Measurements from ENCODE around the gene ESD. TPM values are rescaled to one million over a fixed set of nuclear protein-coding genes. Genes with fewer than 3 reads are reported as not detected.

The ESD gene, protein sequence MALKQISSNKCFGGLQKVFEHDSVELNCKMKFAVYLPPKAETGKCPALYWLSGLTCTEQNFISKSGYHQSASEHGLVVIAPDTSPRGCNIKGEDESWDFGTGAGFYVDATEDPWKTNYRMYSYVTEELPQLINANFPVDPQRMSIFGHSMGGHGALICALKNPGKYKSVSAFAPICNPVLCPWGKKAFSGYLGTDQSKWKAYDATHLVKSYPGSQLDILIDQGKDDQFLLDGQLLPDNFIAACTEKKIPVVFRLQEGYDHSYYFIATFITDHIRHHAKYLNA
- total RNA-seq = 100 to 1,000 TPM; 113 to 127 TPM
- 100 to 1,000 TPM; 167 to 223 TPM for polyA plus RNA-seq
- long read RNA-seq, donor 1, transcript ESD-202 (10 exons, 1,192 nt) = major isoform, 130 of 154 reads
- long read RNA-seq, donor 1, partial matches to known transcripts = 11 of 154 reads
- long read RNA-seq, donor 1, other reads (novel, unspliced or antisense) = 13 of 154 reads
- long read RNA-seq, donor 2, transcript ESD-202 (10 exons, 1,192 nt) = major isoform, 36 of 53 reads
- long read RNA-seq, donor 2, partial matches to known transcripts = 6 of 53 reads
- long read RNA-seq, donor 2, other reads (novel, unspliced or antisense) = 10 of 53 reads

DNA sequence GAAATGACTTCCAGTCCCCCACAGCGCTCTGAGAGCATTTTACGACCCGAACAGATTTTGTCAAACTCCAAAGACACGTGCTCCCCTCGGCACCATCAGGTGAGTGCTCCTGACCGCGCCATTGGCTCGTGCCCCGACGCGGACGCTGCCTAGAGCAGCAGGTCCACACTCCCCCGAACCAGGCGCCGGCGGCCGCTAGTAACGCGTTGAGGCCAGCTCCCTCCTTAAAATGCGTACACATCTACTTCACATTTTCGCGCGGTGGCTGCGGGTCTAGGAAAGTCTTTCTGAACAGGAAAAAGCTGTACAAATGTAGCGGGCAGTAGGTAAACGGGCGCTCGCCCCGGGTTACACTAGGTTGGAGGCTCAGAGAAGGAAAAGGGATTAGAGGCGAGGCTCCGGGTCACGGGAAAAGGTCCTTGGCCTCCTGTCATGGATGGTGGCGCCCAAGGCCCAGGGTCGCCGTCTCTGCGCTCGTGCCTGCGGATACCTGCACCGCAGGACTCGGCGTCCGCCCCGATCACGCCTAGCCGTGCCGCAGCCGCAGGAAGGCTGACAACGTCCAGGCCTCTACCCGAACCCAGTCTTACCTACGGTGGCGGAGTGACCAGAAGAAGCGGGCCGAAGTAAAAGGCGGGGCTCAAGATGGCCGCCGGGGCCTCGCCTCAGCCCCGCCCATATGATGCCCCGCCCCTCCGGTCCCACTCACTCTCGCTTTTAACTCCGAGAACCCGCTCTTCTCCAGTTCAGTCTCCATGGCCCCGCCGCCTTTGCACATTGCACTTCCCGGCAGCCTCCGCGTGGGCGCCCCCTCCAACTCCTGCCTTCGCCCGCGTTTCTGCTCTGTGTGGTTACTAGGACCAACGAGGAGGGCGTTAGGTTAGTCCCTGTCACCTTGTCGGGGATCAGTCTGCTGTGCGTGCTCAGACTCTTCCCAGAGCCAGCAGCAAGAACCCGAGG is at the start of gene ESD:
ESD (minus strand) TSS at position 647 of the 960 bp plus-strand sequence. CDS start 5,748 bp downstream, outside the sequence.
- H3K27me3 ChIP-seq (ENCODE audit: control insufficient read depth in 1 of 2, insufficient read depth in 2 of 2, low read length in 1 of 2) = no peaks in the 10 kb centered on the region
- DNase-seq (peak; percentile 97 to 99), ATAC-seq (ENCODE audit: low FRiP score) (peak; percentile 99)
- H3K4me1 ChIP-seq (ENCODE audit: control insufficient read depth in 1 of 2, insufficient read depth in 2 of 2, low read length in 2 of 2) = no peaks in the 10 kb centered on the region
- WGBS, 2 donors = 0 to 1% methylated on average over 73 to 77 of the region's 77 CpGs
- intact Hi-C loops (cut with DNase I) = loop anchor here in 1 of 2 donors (10.0 kb wide), 1 partner anchor 288 kb away; no protein-coding TSS in a partner anchor
- peak within 1 kb of the TSS; percentile 54 to 57 for H3K4me3 ChIP-seq (ENCODE audit: low read length in 2 of 2)
- H3K27ac ChIP-seq (ENCODE audit: low read depth in 1 of 2, low read length in 2 of 2) = peak within 1 kb of the TSS; percentile 46 to 96
- H3K9me3 ChIP-seq (ENCODE audit: control insufficient read depth, low read length) = no peaks in the 10 kb centered on the region
- H3K36me3 ChIP-seq (ENCODE audit: control insufficient read depth in 1 of 2, insufficient read depth in 2 of 2, low read length in 1 of 2) = no peaks in the 10 kb centered on the region

DNA sequence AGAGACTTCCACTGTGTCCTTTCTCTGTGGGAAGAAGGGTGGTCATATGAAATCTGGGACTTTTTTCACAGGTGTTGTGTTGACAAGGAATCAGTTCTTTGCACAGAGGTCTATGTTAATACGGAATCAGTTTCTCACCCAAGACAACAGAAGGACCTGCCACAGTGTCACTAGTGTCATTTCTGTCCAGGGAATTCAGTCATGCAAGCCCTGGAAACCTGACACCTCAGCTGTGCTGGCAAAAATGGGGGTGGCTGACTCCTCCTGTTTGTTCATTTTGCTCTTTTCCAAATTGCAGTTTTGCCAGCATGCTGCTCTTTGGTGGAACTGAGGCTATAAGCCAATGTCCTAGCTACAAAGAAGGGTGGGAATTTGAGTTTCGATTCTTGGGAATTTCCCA is 49.8 kb upstream of the ESD start:
- no peak for ATAC-seq (ENCODE audit: low FRiP score)
- no peak for DNase-seq
- WGBS, 2 donors = 78 to 79% methylated on average over 2 of the region's 2 CpGs
- Histone ChIP-seq H3K4me3 (ENCODE audit: low read length in 2 of 2) (no peak overlapping the region), H3K4me1 (ENCODE audit: control insufficient read depth in 1 of 2, insufficient read depth in 2 of 2, low read length in 2 of 2) (no peaks in the 10 kb centered on the region), H3K36me3 (ENCODE audit: control insufficient read depth in 1 of 2, insufficient read depth in 2 of 2, low read length in 1 of 2) (peaks cover 0 to 2% of the 10 kb centered on the region in 2 donors), H3K27ac (ENCODE audit: low read depth in 1 of 2, low read length in 2 of 2) (no peak overlapping the region), H3K27me3 (ENCODE audit: control insufficient read depth in 1 of 2, insufficient read depth in 2 of 2, low read length in 1 of 2) (no peaks in the 10 kb centered on the region), H3K9me3 (ENCODE audit: control insufficient read depth, low read length) (no peaks in the 10 kb centered on the region)
- intact Hi-C loops (cut with DNase I) = no loop called here

DNA sequence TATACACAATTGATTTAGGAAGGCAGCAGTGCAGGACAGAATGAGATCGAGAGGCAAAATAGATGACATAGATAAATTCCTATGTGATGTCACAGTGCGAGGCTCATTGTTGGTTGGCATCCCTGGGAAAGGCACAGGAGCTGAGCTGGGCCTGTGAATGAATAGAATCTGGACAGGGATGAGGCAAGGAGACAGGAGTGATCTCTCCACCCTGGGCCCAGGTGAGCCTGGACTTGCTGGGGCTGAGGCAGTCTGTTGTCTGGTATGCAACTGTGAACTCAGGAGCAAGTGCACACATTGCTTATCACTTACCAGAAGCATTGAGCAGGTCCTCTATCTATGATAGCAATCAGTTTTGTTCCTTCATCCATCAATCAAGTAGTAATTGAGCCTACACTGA is 48.2 kb upstream of the ESD start:
- 73 to 90% methylated on average over 2 of the region's 2 CpGs for WGBS, 2 donors
- Histone ChIP-seq H3K27me3 (ENCODE audit: control insufficient read depth in 1 of 2, insufficient read depth in 2 of 2, low read length in 1 of 2) (no peaks in the 10 kb centered on the region), H3K9me3 (ENCODE audit: control insufficient read depth, low read length) (no peaks in the 10 kb centered on the region), H3K27ac (ENCODE audit: low read depth in 1 of 2, low read length in 2 of 2) (no peak overlapping the region), H3K4me1 (ENCODE audit: control insufficient read depth in 1 of 2, insufficient read depth in 2 of 2, low read length in 2 of 2) (no peaks in the 10 kb centered on the region), H3K4me3 (ENCODE audit: low read length in 2 of 2) (no peak overlapping the region), H3K36me3 (ENCODE audit: control insufficient read depth in 1 of 2, insufficient read depth in 2 of 2, low read length in 1 of 2) (peaks cover 0 to 2% of the 10 kb centered on the region in 2 donors)
- ATAC-seq (ENCODE audit: low FRiP score) = no peak
- no peak for DNase-seq
- intact Hi-C loops (cut with DNase I) = no loop called here

DNA sequence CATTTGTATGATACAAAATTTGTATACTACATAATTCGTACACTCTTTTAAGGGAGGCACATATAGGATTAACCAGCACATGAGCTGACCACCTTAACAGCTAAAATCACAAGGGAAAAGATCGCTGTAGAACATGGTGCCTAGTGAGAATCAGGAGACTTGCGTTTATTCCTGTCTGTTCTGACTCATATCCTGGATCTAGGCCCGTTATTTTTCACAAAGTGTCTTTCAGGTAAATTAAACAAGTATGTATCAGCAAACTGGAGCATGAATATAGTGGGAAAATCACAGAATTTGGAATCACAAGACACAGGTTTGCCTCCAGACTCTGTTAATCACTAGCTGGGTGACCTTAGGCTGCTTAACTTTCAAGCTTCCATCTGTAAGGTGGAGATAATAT is 47.5 kb upstream of the ESD start:
- H3K27ac ChIP-seq (ENCODE audit: low read depth in 1 of 2, low read length in 2 of 2) = no peak overlapping the region
- WGBS, 2 donors = 73 to 76% methylated on average over 4 of the region's 4 CpGs

DNA sequence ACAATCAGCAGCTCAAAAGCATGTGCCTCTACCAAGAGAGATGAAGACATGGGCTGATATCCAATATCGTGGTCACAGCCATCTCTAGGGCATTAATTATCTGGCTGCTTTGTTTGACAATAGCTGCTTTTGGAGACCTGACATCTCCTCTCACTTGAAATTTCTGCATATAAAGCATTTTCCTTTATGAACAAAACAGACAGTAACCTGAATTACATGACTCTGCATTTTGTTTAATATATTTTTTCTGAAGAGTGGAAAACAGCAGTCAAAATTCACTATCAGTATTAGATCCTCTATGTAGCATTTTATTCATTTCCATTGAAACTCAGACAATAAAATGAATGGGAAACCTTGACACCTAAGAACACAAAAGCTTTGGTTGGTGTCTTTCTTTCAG is 42.4 kb upstream of the ESD start:
- H3K36me3 ChIP-seq (ENCODE audit: control insufficient read depth in 1 of 2, insufficient read depth in 2 of 2, low read length in 1 of 2) = peaks cover 0 to 4% of the 10 kb centered on the region in 2 donors
- H3K4me3 ChIP-seq (ENCODE audit: low read length in 2 of 2) = no peak overlapping the region
- H3K9me3 ChIP-seq (ENCODE audit: control insufficient read depth, low read length) = no peaks in the 10 kb centered on the region
- no peak for ATAC-seq (ENCODE audit: low FRiP score)
- H3K4me1 ChIP-seq (ENCODE audit: control insufficient read depth in 1 of 2, insufficient read depth in 2 of 2, low read length in 2 of 2) = no peaks in the 10 kb centered on the region
- intact Hi-C loops (cut with DNase I) = loop anchor here in 1 of 2 donors (5.0 kb wide), 1 partner anchor 38 kb away; no protein-coding TSS in a partner anchor
- DNase-seq = no peak
- H3K27me3 ChIP-seq (ENCODE audit: control insufficient read depth in 1 of 2, insufficient read depth in 2 of 2, low read length in 1 of 2) = no peaks in the 10 kb centered on the region
- 56 to 64% methylated on average over 1 of the region's 1 CpG for WGBS, 2 donors
- no peak overlapping the region for H3K27ac ChIP-seq (ENCODE audit: low read depth in 1 of 2, low read length in 2 of 2)

More for the DNA sequence above, 47.5 kb upstream of the ESD start:
- no peak for DNase-seq
- H3K4me3 ChIP-seq (ENCODE audit: low read length in 2 of 2) = no peak overlapping the region
- H3K4me1 ChIP-seq (ENCODE audit: control insufficient read depth in 1 of 2, insufficient read depth in 2 of 2, low read length in 2 of 2) = no peaks in the 10 kb centered on the region
- no peak for ATAC-seq (ENCODE audit: low FRiP score)
- H3K9me3 ChIP-seq (ENCODE audit: control insufficient read depth, low read length) = no peaks in the 10 kb centered on the region
- intact Hi-C loops (cut with DNase I) = no loop called here
- H3K27me3 ChIP-seq (ENCODE audit: control insufficient read depth in 1 of 2, insufficient read depth in 2 of 2, low read length in 1 of 2) = no peaks in the 10 kb centered on the region
- peaks cover 0 to 2% of the 10 kb centered on the region in 2 donors for H3K36me3 ChIP-seq (ENCODE audit: control insufficient read depth in 1 of 2, insufficient read depth in 2 of 2, low read length in 1 of 2)

DNA sequence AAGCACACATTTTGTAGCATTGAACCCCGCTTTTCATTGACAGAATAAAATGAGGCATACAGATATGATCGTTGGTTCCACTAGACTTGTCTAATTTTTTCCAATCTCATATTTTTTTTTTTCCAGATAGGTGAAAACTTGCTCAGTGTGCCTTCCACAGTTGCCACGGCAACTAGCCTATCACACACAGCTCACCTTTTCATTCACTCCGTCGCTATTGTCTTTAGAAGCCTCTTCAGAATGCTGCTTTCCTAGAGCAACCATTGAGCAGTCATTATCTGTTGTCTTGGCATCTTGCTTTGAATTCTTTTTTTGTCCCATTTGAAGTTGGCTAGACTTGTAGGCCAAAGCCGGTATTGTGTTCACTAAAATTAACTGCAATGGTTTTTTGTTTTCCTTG is 37.7 kb upstream of the ESD start:
- intact Hi-C loops (cut with DNase I) = loop anchor here (5.0 kb wide), 2 partner anchors 43 to 938 kb away; no protein-coding TSS in a partner anchor
- Histone ChIP-seq H3K4me1 (ENCODE audit: control insufficient read depth in 1 of 2, insufficient read depth in 2 of 2, low read length in 2 of 2) (no peaks in the 10 kb centered on the region), H3K27me3 (ENCODE audit: control insufficient read depth in 1 of 2, insufficient read depth in 2 of 2, low read length in 1 of 2) (no peaks in the 10 kb centered on the region), H3K27ac (ENCODE audit: low read depth in 1 of 2, low read length in 2 of 2) (no peak overlapping the region), H3K9me3 (ENCODE audit: control insufficient read depth, low read length) (no peaks in the 10 kb centered on the region), H3K36me3 (ENCODE audit: control insufficient read depth in 1 of 2, insufficient read depth in 2 of 2, low read length in 1 of 2) (peaks cover 0 to 2% of the 10 kb centered on the region in 2 donors), H3K4me3 (ENCODE audit: low read length in 2 of 2) (no peak overlapping the region)
- DNase-seq = no peak
- WGBS, 2 donors = 84 to 88% methylated on average over 6 of the region's 6 CpGs
- no peak for ATAC-seq (ENCODE audit: low FRiP score)

DNA sequence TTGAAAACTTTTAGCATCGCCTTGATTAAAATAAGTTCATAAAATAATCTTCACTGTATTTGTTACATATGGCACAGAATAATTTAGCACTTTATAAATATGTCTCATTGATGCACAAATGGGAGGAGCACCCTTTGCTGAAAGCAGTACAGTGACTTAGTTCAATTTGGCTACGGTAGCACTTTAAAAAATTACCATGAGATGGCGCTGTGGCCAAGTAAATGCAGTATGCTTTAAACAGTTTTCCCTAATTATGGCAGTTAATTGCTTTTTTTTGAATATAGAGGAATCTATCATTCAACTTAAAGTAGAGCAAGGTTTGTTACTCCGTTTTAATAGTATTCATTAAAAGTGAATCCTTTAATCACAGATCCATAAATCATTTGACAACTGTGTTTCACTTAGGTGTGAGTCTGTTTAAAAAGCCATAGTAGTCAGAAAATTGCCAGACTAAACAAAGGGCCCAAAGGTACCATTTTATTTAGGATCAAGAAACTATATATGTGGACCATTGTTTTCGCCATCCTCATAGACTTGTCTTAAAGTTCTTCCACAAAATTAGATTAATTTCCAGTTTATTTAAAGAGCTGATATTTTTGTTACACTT is 34.7 kb upstream of the ESD start:
- WGBS, 2 donors = 21 to 23% methylated on average over 5 of the region's 5 CpGs
- intact Hi-C loops (cut with DNase I) = loop anchor here (5.0 kb wide), 1 partner anchor 941 kb away; no protein-coding TSS in a partner anchor
- H3K27me3 ChIP-seq (ENCODE audit: control insufficient read depth in 1 of 2, insufficient read depth in 2 of 2, low read length in 1 of 2) = no peaks in the 10 kb centered on the region
- no peak overlapping the region for H3K4me3 ChIP-seq (ENCODE audit: low read length in 2 of 2)
- DNase-seq (no peak), ATAC-seq (ENCODE audit: low FRiP score) (no peak)
- no peak overlapping the region for H3K27ac ChIP-seq (ENCODE audit: low read depth in 1 of 2, low read length in 2 of 2)
- no peaks in the 10 kb centered on the region for H3K9me3 ChIP-seq (ENCODE audit: control insufficient read depth, low read length)
- H3K36me3 ChIP-seq (ENCODE audit: control insufficient read depth in 1 of 2, insufficient read depth in 2 of 2, low read length in 1 of 2) = peaks cover 0 to 2% of the 10 kb centered on the region in 2 donors
- no peaks in the 10 kb centered on the region for H3K4me1 ChIP-seq (ENCODE audit: control insufficient read depth in 1 of 2, insufficient read depth in 2 of 2, low read length in 2 of 2)
